ENCODE results near the gene PTPN13. TPM values are rescaled to one million over a fixed set of nuclear protein-coding genes. Genes with fewer than 3 reads are reported as not detected.

Gene PTPN13
- total RNA-seq, 1 donor from 2014 or later = 3.2 TPM

DNA sequence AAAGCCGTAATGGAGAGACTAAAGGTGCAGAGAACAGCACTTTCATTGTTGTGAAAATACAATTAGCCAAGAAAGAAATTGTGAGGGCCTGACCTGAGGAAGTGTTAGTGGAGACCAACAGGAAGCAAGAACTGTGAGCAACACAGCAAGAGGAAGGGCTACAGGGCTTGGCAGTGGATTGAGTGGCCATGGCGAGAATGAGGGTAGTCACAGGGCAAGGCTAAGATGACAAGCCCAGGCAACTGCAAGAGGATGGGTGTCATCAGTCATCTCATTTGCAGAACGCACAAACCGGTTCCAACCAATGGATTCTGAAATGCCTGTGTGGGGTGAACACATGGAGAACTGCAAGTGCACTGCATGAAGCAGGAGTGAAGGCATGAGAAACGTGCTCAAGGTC, 251.5 kb downstream of the PTPN13 start:
- intact Hi-C loops (cut with micrococcal nuclease) = no loop called here
- DNase-seq (no peak), ATAC-seq (no peak)

DNA sequence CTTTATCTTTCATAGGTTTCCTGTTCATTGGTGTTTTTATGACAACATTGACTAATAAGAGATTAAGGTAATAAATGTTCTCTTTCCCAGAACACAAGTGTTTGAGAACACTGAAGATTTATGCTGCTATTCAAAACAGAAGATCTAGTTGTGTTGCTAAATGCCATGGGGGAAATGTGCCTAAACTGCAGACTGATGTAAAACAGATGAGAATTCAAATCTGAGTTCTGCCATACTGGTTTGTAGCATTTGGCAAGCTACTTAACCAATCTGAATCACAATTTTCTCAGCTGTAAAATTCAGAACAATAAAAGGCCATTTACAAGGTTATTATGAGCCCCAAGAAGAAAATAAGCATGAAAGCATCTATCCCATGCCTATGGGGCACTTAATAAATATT, 252.8 kb downstream of the PTPN13 start:
- DNase-seq (no peak), ATAC-seq (peak; percentile 29)
- intact Hi-C loops (cut with micrococcal nuclease) = no loop called here

DNA sequence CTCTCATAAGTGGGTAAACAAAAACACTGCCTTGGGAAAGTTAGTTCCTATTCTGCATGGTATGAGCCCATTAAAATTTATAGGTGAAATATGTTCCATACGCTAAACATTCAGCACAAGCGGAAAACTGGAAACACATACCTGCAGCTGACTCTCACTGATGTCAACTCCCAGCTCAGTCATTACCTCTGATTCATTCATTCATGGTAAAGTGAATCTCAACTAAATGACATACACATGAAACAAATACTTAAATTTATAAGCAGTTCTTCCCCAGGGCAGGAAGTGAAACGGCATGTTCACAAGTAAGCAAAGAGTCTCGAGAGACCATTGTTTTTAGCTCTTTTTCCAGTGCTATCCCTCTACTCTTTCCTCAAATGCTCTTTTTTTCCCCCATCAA, 253.5 kb downstream of the PTPN13 start:
- intact Hi-C loops (cut with micrococcal nuclease) = no loop called here
- no peak for DNase-seq
- ATAC-seq = no peak

DNA sequence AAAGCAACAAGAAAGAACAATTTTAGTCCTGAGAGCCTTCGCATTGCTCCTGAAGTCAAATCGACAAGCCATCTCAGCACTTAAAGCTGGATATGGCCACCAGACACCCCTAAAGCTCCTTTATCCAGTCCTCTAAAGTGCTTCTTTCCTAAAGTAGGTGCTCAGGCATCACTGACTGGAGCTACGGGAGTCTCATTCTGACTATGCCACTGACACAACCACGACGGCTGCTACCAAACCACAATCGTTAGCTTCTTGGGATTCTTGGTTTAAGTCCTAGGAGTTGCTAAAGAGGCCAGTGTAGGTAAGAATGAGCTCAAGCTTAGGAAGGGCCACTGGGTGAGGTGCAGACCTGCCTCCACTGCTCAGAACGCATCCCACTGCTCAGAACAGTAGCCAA, 254.0 kb downstream of the PTPN13 start:
- ATAC-seq (no peak), DNase-seq (no peak)
- intact Hi-C loops (cut with micrococcal nuclease) = no loop called here

DNA sequence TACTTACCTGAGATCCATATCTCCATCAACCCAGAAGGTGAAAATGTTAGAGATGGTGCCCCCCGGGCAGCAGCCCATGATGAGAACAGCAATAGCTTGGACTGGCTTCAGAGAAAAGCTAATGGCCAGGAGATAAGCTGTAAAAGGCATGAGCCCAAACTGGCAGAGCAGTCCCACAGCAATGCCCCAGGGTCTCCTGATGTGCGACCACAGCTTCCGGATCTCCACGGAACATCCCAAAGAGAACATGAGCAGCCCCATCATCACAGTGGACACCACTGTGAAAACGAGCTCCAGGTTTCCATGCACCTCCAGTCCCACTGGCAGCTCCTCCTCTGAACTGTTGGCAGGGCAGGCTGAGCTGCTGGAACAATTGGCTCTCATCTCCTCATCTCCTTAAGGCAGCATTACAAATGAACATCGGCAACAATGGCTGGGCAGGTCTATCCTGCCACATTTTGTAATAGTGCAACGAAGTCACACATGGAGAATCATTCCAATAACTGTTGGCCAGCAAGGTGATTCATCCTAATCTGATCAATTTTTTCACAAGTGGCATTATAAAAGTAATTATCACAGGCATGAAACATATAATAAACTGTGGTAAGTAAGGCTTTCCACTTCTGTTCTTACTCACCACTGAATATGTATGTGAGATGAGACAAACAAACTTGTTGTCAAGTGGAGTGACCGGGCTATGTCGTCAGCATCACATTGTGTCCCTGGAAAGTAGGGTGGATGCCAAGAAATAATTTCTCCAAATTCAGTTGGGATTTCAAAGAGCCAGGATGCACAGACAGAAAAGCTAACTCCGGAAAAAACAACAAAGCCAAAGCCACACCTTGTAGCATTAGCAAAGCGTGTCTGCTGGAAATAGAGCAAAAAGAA, 254.9 kb downstream of the PTPN13 start, which contains the start of gene SLC10A6:
SLC10A6 (minus strand) TSS at position 653 of the 888 bp plus-strand sequence; CDS start at position 384, 269 bp downstream.
- DNase-seq = no peak

DNA sequence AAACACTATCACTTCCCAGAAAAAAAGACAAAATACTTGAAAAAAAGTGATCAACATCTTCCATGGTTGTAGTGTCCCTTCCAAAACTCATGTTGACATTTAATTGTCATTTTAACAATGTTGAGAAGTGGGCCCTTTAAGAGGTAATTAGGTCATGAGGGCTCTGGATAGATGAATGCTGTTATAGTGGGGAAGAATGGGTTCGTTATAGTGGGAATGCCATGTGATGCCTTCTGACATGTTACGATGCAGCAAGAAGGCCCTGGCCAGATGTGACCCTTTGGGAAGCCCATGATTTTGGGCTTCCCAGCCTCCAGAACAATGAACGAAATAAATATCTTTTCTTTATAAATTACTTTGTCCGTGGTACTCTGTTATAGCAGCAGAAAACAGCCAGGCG, 259.1 kb downstream of the PTPN13 start:
- intact Hi-C loops (cut with micrococcal nuclease) = no loop called here
- DNase-seq (no peak), ATAC-seq (no peak)

More for the DNA sequence above, 254.9 kb downstream of the PTPN13 start, which contains the start of gene SLC10A6:
- ATAC-seq = peak; percentile 70
- intact Hi-C loops (cut with micrococcal nuclease) = no loop called here

DNA sequence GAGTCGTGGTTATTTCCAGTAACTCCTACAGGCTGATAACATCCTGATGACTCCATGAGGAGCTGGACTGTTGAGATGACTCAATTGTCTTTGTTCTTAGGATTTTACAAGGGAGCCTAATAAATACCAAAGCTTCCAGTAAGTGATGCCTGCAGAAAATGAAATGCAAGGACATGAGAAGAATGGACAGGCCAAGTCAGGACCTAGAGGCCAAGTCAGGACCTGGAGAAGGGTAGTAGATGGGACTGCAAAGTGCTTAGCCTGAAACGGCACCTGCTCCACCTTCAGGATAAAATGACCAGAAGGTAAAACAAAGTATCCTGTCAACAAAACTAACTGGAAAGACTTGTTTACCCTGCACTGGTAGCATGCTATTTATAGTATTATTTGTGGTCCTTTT, 261.5 kb downstream of the PTPN13 start:
- no peak for ATAC-seq
- intact Hi-C loops (cut with micrococcal nuclease) = no loop called here
- DNase-seq = no peak

DNA sequence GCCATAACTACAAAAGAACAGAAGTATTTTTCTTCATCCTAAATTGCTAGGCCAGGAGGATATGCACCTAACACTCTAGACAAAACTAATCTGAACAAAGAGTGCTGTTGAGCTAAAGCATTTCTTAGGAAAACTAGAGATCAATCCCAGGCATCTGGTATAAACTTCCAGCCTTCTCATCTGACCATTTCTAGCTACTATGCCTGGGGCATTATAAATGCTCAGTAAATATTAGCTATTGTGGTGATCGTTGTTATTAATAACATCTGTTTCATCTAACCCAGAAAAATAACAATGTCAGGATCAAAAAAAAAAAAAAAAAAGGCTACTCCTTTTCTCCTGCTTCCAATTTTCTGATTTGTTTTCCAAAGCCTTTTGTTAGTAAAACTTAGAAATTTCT, 262.8 kb downstream of the PTPN13 start:
- intact Hi-C loops (cut with micrococcal nuclease) = no loop called here
- DNase-seq = no peak
- ATAC-seq = no peak

DNA sequence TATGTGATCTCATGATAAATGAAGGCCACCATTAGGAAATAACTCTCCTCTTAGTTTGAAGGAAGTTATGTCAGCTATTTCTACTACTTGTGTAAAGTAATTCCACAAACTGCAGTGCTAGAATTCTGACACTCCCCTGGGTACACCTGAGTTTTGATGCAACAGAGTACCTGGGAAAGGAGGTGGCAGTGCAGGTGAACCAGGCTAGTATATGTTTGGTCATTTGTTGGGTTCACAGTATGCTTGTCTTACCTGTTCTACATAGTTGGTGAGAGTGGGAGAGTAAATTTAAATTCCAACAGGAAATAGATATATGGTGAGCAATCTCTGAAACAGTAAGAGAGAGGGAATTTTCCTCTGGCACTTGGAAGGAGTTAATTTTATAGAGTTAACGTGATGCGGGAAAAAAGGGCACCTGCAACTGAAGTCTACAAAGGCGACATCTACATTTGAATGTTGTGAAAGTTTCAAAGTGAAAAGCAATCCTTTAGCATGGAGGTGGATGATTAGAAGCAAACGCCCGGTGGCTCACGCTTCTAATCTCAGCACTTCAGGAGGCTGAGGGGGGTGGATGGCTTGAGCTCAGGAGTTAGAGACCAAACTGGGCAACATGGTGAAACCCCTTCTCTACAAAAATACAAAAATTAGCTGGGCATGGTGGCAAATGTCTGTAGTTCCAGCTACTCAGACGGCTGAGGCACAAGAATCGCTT, 263.4 kb downstream of the PTPN13 start:
- DNase-seq = no peak
- intact Hi-C loops (cut with micrococcal nuclease) = no loop called here
- ATAC-seq = no peak

Other genes with a start within 250 kb of the PTPN13 start
- 3.2 TPM for gene MAPK10, start 234.3 kb upstream of the PTPN13 start, total RNA-seq

All from left ventricle myocardium superior (tissue), 1 donor.